Gastrocnemius medialis (tissue), 4 donors: ENCODE data around the gene OPCML.

Experiments used
- POLR2A ChIP-seq, 2 donors: fragments of 450-650 bp; IDR thresholded peaks; one replicate each; pipeline ENCODE4 v1.6.1; 2017; ENCODE audit warnings: antibody characterized with exemption in 2 of 2, mild to moderate bottlenecking in 2 of 2, moderate library complexity in 2 of 2
- TF ChIP-seq, protein P1 (sequence below), 5 experiments: fragments of 450-650 bp in 3 of 5; fragments of 200-600 bp in 2 of 5; sonication (generic) in 2 of 5; IDR thresholded peaks in 4 of 5; conservative IDR thresholded peaks in 1 of 5; 1 replicate in 4 of 5; 2 replicates in 1 of 5; pipeline ENCODE4 v1.5.1; 2016 to 2019; ENCODE audit warnings: antibody characterized with exemption in 5 of 5, mild to moderate bottlenecking in 3 of 5, moderate library complexity in 3 of 5

DNA sequence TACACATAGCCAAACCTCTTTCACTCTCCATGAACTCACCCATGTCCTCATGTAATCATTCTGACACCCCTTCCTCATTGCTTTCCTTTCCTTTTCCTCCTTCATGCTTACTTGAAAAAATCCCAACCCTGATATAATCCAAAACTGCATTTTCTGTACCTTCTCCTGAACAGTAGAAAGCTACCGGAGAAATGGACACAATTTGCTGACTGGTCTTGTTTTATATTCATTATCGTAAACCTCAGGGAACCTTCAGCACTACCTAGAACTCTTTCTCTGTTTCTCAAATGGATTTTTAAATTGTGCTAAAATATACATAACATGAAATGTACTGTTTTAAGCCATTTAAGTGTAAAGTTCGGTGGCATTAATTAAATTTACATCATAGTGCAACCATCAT lies 1165.0 kb downstream of the OPCML start:
- TF ChIP-seq, protein P1, sequence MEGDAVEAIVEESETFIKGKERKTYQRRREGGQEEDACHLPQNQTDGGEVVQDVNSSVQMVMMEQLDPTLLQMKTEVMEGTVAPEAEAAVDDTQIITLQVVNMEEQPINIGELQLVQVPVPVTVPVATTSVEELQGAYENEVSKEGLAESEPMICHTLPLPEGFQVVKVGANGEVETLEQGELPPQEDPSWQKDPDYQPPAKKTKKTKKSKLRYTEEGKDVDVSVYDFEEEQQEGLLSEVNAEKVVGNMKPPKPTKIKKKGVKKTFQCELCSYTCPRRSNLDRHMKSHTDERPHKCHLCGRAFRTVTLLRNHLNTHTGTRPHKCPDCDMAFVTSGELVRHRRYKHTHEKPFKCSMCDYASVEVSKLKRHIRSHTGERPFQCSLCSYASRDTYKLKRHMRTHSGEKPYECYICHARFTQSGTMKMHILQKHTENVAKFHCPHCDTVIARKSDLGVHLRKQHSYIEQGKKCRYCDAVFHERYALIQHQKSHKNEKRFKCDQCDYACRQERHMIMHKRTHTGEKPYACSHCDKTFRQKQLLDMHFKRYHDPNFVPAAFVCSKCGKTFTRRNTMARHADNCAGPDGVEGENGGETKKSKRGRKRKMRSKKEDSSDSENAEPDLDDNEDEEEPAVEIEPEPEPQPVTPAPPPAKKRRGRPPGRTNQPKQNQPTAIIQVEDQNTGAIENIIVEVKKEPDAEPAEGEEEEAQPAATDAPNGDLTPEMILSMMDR (IDR thresholded peaks at IDR 0.05 in 4 of 5, conservative IDR thresholded peaks at IDR 0.05 in 1 of 5): no peak
- no peak for TF ChIP-seq POLR2A (IDR thresholded peaks at IDR 0.05)
